Measurements from ENCODE around the gene NLRP8.
"Not testable (repeated sequence)": the region's sequence is repeated elsewhere in the genome, so short reads cannot be mapped to it uniquely, and the experiment has no call there.

DNA sequence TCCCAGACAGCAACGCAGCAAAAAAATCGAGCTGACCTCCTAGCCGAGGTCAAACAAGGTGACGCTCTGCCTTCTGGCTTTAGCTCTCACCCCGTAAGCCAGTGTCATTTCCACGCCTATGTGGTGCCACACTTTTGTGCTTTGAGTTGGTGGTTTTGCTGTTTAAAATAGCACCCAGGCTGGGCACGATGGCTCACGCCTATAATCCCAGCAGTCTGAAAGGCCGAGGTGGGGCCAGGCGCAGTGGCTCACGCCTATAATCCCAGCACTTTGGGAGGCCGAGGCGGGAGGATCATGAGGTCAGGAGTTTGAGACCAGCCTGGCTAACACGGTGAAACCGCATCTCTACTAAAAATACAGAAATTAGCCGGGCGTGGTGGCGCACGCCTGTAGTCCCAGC lies 2.9 kb downstream of the NLRP8 start:
- not testable (repeated sequence) for TF ChIP-seq CREB1 (IDR thresholded peaks at IDR 0.05; ENCODE audit: low read depth); TAF1 (IDR thresholded peaks at IDR 0.05; ENCODE audit: borderline replicate concordance, low read depth, low read length); POLR2A (IDR thresholded peaks at IDR 0.05; ENCODE audit: low read depth, low read length); NRF1 (conservative IDR thresholded peaks at IDR 0.05; ENCODE audit: low read depth, low read length)
- TF ChIP-seq, protein P1, sequence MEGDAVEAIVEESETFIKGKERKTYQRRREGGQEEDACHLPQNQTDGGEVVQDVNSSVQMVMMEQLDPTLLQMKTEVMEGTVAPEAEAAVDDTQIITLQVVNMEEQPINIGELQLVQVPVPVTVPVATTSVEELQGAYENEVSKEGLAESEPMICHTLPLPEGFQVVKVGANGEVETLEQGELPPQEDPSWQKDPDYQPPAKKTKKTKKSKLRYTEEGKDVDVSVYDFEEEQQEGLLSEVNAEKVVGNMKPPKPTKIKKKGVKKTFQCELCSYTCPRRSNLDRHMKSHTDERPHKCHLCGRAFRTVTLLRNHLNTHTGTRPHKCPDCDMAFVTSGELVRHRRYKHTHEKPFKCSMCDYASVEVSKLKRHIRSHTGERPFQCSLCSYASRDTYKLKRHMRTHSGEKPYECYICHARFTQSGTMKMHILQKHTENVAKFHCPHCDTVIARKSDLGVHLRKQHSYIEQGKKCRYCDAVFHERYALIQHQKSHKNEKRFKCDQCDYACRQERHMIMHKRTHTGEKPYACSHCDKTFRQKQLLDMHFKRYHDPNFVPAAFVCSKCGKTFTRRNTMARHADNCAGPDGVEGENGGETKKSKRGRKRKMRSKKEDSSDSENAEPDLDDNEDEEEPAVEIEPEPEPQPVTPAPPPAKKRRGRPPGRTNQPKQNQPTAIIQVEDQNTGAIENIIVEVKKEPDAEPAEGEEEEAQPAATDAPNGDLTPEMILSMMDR (IDR thresholded peaks at IDR 0.05 in 2 of 3, conservative IDR thresholded peaks at IDR 0.05 in 1 of 3; ENCODE audit: control insufficient read depth in 2 of 3, extremely low read depth in 1 of 3, insufficient read depth in 1 of 3, low read depth in 3 of 3, low read length in 3 of 3): not testable (repeated sequence)
